NCI-H1105 treated with DMSO at 0.1 percent for 48 hours (cell line): Measurements from ENCODE around the gene DEFB108B.
"Not testable (repeated sequence)": the region's sequence is repeated elsewhere in the genome, so short reads cannot be mapped to it uniquely, and the experiment has no call there.

Source experiments
- DNase-seq: peaks from one replicate; lab custom pipeline; 2025; lab: John Stamatoyannopoulos, UW

The DEFB108B gene

GRCh38 chr11:71832811-71833210 is at the start of gene DEFB108B:
DEFB108B (plus strand) TSS chr11:71833200; CDS start chr11:71833200, 0 bp downstream.
- DNase-seq = not testable (repeated sequence)

- peak; percentile 86 for DNase-seq
These were observed 46.7 kb upstream of the DEFB108B start for GRCh38 chr11:71786114-71786847.

- not testable (repeated sequence) for DNase-seq
These were observed 46.2 kb upstream of the DEFB108B start for GRCh38 chr11:71786848-71787097.

- peak; percentile 97 for DNase-seq
These were observed 45.7 kb upstream of the DEFB108B start for GRCh38 chr11:71787098-71787823.

GRCh38 chr11:71787824-71788454 is 45.1 kb upstream of the DEFB108B start:
- peak; percentile 29 for DNase-seq

GRCh38 chr11:71789444-71790196 is 43.4 kb upstream of the DEFB108B start:
- not testable (repeated sequence) for DNase-seq

GRCh38 chr11:71791111-71791510 is 41.9 kb upstream of the DEFB108B start:
- DNase-seq = not testable (repeated sequence)

GRCh38 chr11:71792621-71793235 is 40.3 kb upstream of the DEFB108B start:
- peak; percentile 3 for DNase-seq

- not testable (repeated sequence) for DNase-seq
These were observed 38.5 kb upstream of the DEFB108B start for GRCh38 chr11:71794386-71795040.

GRCh38 chr11:71795236-71795635 is 37.8 kb upstream of the DEFB108B start:
- DNase-seq = not testable (repeated sequence)

GRCh38 chr11:71796016-71796415 is 37.0 kb upstream of the DEFB108B start:
- not testable (repeated sequence) for DNase-seq

- DNase-seq = not testable (repeated sequence)
These were observed 36.2 kb upstream of the DEFB108B start for GRCh38 chr11:71796781-71797180.

- DNase-seq = not testable (repeated sequence)
These were observed 33.4 kb upstream of the DEFB108B start for GRCh38 chr11:71799556-71800128.

GRCh38 chr11:71800335-71800953 is 32.6 kb upstream of the DEFB108B start:
- peak; percentile 55 for DNase-seq

- not testable (repeated sequence) for DNase-seq
These were observed 32.0 kb upstream of the DEFB108B start for GRCh38 chr11:71801026-71801425.

GRCh38 chr11:71802874-71803273 is 30.1 kb upstream of the DEFB108B start:
- DNase-seq = not testable (repeated sequence)

- not testable (repeated sequence) for DNase-seq
These were observed 28.6 kb upstream of the DEFB108B start for GRCh38 chr11:71804158-71804947.

- not testable (repeated sequence) for DNase-seq
These were observed 20.5 kb upstream of the DEFB108B start for GRCh38 chr11:71812529-71812928.
